Measurements from ENCODE around the gene DAZ2. TPM values are rescaled to one million over a fixed set of nuclear protein-coding genes. Genes with fewer than 3 reads are reported as not detected.
"Not testable (repeated sequence)": the region's sequence is repeated elsewhere in the genome, so short reads cannot be mapped to it uniquely, and the experiment has no call there.

DAZ2 gene, protein sequence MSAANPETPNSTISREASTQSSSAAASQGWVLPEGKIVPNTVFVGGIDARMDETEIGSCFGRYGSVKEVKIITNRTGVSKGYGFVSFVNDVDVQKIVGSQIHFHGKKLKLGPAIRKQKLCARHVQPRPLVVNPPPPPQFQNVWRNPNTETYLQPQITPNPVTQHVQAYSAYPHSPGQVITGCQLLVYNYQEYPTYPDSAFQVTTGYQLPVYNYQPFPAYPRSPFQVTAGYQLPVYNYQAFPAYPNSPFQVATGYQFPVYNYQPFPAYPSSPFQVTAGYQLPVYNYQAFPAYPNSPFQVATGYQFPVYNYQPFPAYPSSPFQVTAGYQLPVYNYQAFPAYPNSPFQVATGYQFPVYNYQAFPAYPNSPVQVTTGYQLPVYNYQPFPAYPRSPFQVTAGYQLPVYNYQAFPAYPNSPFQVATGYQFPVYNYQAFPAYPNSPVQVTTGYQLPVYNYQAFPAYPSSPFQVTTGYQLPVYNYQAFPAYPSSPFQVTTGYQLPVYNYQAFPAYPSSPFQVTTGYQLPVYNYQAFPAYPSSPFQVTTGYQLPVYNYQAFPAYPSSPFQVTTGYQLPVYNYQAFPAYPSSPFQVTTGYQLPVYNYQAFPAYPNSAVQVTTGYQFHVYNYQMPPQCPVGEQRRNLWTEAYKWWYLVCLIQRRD
- not detected for polyA plus RNA-seq (2013, experiment 1 of 2)
- polyA plus RNA-seq (2013, experiment 2 of 2) = not detected

GRCh38 chrY:23219233-23219632 is at the start of gene DAZ2:
TSS of gene DAZ2 (plus strand) at chrY:23219533. CDS start at chrY:23219741, 208 bp downstream.
- not testable (repeated sequence) for H2AFZ ChIP-seq (ENCODE audit: low read length); H3K4ac ChIP-seq (ENCODE audit: low read length); H3K9ac ChIP-seq (ENCODE audit: low read depth, low read length, poor library complexity); H4K91ac ChIP-seq (ENCODE audit: low read depth, low read length, poor library complexity); H2BK15ac ChIP-seq (ENCODE audit: low read length); H3K23ac ChIP-seq (ENCODE audit: low read depth, low read length, poor library complexity); DNase-seq (ENCODE audit: low spot score); H3K9me3 ChIP-seq (replicated peaks in 1 of 2; ENCODE audit: control insufficient read depth in 2 of 2, insufficient read depth in 1 of 2, low read depth in 1 of 2, low read length in 2 of 2); H2BK120ac ChIP-seq (ENCODE audit: low read depth, low read length); H3K27ac ChIP-seq (replicated peaks; ENCODE audit: low read length); H2AK5ac ChIP-seq (ENCODE audit: low read depth, low read length); H3K79me1 ChIP-seq (ENCODE audit: low read depth, low read length); H2BK12ac ChIP-seq (ENCODE audit: low read length); H3K14ac ChIP-seq (ENCODE audit: low read length); H3K4me1 ChIP-seq (ENCODE audit: control insufficient read depth in 2 of 2, insufficient read depth in 1 of 2, low read depth in 1 of 2, low read length in 2 of 2); H2BK5ac ChIP-seq (ENCODE audit: low read length); H3K36me3 ChIP-seq (replicated peaks in 1 of 2; ENCODE audit: control insufficient read depth in 2 of 2, insufficient read depth in 2 of 2, low read length in 2 of 2); H3K18ac ChIP-seq (ENCODE audit: low read length); H4K8ac ChIP-seq (ENCODE audit: low read depth, low read length); H3K27me3 ChIP-seq (ENCODE audit: control insufficient read depth in 3 of 3, insufficient read depth in 3 of 3, low read depth in 1 of 3, low read length in 3 of 3); H3K4me2 ChIP-seq (ENCODE audit: insufficient read depth, low read length, poor library complexity, severe bottlenecking); H3K4me3 ChIP-seq (ENCODE audit: low read length in 2 of 2)
- no CpG with 5 or more reads among the region's 23 CpGs for WGBS, 2 donors (ENCODE audit: extremely low coverage in 2 of 2, insufficient read length in 2 of 2, insufficient replicate concordance in 1 of 2)

DNA sequence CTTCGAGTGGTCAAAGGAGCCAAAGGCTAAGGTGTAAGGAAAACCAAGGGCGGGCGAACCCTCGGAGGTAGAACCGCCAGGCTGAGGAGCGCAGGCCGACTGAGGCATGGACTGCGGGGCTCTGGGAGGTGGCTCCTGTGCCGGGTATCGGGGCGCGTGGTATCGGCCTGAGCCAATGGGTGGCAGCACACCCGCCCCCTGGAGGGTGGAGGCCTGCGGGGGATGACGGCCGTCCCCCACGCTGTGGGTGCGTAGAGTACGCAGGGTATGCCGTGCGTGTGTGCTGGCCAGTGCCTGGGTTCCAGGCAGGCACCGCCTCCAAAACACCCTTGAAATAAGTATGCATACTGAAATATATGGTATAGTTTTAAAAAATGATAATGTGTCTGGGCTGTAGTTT is 20.4 kb upstream of the DAZ2 start, which contains the start of gene DAZ1:
Gene DAZ1 (minus strand): TSS at position 101 of the 400 bp plus-strand sequence. CDS start 208 bp downstream, outside the sequence.
- not testable (repeated sequence) for H3K9ac ChIP-seq (ENCODE audit: low read depth, low read length, poor library complexity); H4K91ac ChIP-seq (ENCODE audit: low read depth, low read length, poor library complexity); H4K8ac ChIP-seq (ENCODE audit: low read depth, low read length); H3K4me2 ChIP-seq (ENCODE audit: insufficient read depth, low read length, poor library complexity, severe bottlenecking); H3K18ac ChIP-seq (ENCODE audit: low read length); H2AK5ac ChIP-seq (ENCODE audit: low read depth, low read length); H2AFZ ChIP-seq (ENCODE audit: low read length); H3K4me3 ChIP-seq (ENCODE audit: low read length in 2 of 2); H3K4me1 ChIP-seq (ENCODE audit: control insufficient read depth in 2 of 2, insufficient read depth in 1 of 2, low read depth in 1 of 2, low read length in 2 of 2); H3K23ac ChIP-seq (ENCODE audit: low read depth, low read length, poor library complexity); DNase-seq (ENCODE audit: low spot score); H3K9me3 ChIP-seq (replicated peaks in 1 of 2; ENCODE audit: control insufficient read depth in 2 of 2, insufficient read depth in 1 of 2, low read depth in 1 of 2, low read length in 2 of 2); H3K79me1 ChIP-seq (ENCODE audit: low read depth, low read length); H2BK5ac ChIP-seq (ENCODE audit: low read length); H3K14ac ChIP-seq (ENCODE audit: low read length); H2BK15ac ChIP-seq (ENCODE audit: low read length); H3K4ac ChIP-seq (ENCODE audit: low read length); H3K27me3 ChIP-seq (ENCODE audit: control insufficient read depth in 3 of 3, insufficient read depth in 3 of 3, low read depth in 1 of 3, low read length in 3 of 3); H2BK12ac ChIP-seq (ENCODE audit: low read length); H3K27ac ChIP-seq (replicated peaks; ENCODE audit: low read length); H2BK120ac ChIP-seq (ENCODE audit: low read depth, low read length); H3K36me3 ChIP-seq (replicated peaks in 1 of 2; ENCODE audit: control insufficient read depth in 2 of 2, insufficient read depth in 2 of 2, low read length in 2 of 2)
- no CpG with 5 or more reads among the region's 23 CpGs for WGBS, 2 donors (ENCODE audit: extremely low coverage in 2 of 2, insufficient read length in 2 of 2, insufficient replicate concordance in 1 of 2)

DNA sequence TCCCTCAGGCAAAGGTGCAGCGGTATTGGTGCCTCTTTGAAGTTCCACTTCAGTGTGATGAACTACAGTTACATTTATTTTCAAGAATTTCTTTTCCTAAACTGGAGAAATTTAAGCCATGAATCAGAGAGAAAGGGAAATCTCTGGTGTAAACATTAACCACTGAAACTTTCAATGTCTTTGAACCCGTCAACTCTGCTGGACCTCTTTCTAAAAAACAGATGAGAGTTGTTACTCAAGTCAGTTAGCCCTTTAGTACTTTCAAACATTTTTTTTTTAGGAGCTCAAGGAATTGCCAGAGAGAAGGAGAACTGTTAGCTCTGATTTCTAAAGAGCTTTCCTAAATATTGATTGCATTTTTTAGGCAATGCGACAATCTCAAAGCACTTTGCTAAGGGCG is 11.9 kb upstream of the DAZ2 start:
- H4K91ac ChIP-seq (ENCODE audit: low read depth, low read length, poor library complexity); H3K23ac ChIP-seq (ENCODE audit: low read depth, low read length, poor library complexity); H2BK120ac ChIP-seq (ENCODE audit: low read depth, low read length); H3K9me3 ChIP-seq (replicated peaks in 1 of 2; ENCODE audit: control insufficient read depth in 2 of 2, insufficient read depth in 1 of 2, low read depth in 1 of 2, low read length in 2 of 2); H3K4me1 ChIP-seq (ENCODE audit: control insufficient read depth in 2 of 2, insufficient read depth in 1 of 2, low read depth in 1 of 2, low read length in 2 of 2); DNase-seq (ENCODE audit: low spot score); H3K27ac ChIP-seq (replicated peaks; ENCODE audit: low read length); H2AK5ac ChIP-seq (ENCODE audit: low read depth, low read length); H2BK12ac ChIP-seq (ENCODE audit: low read length); H3K9ac ChIP-seq (ENCODE audit: low read depth, low read length, poor library complexity); H3K4me3 ChIP-seq (ENCODE audit: low read length in 2 of 2); H3K27me3 ChIP-seq (ENCODE audit: control insufficient read depth in 3 of 3, insufficient read depth in 3 of 3, low read depth in 1 of 3, low read length in 3 of 3); H3K4ac ChIP-seq (ENCODE audit: low read length); H3K14ac ChIP-seq (ENCODE audit: low read length); H2BK15ac ChIP-seq (ENCODE audit: low read length); H3K4me2 ChIP-seq (ENCODE audit: insufficient read depth, low read length, poor library complexity, severe bottlenecking); H3K79me1 ChIP-seq (ENCODE audit: low read depth, low read length); H2BK5ac ChIP-seq (ENCODE audit: low read length); H2AFZ ChIP-seq (ENCODE audit: low read length); H3K36me3 ChIP-seq (replicated peaks in 1 of 2; ENCODE audit: control insufficient read depth in 2 of 2, insufficient read depth in 2 of 2, low read length in 2 of 2); H4K8ac ChIP-seq (ENCODE audit: low read depth, low read length); H3K18ac ChIP-seq (ENCODE audit: low read length): not testable (repeated sequence)
- no CpG with 5 or more reads among the region's 4 CpGs for WGBS, 2 donors (ENCODE audit: extremely low coverage in 2 of 2, insufficient read length in 2 of 2, insufficient replicate concordance in 1 of 2)

DNA sequence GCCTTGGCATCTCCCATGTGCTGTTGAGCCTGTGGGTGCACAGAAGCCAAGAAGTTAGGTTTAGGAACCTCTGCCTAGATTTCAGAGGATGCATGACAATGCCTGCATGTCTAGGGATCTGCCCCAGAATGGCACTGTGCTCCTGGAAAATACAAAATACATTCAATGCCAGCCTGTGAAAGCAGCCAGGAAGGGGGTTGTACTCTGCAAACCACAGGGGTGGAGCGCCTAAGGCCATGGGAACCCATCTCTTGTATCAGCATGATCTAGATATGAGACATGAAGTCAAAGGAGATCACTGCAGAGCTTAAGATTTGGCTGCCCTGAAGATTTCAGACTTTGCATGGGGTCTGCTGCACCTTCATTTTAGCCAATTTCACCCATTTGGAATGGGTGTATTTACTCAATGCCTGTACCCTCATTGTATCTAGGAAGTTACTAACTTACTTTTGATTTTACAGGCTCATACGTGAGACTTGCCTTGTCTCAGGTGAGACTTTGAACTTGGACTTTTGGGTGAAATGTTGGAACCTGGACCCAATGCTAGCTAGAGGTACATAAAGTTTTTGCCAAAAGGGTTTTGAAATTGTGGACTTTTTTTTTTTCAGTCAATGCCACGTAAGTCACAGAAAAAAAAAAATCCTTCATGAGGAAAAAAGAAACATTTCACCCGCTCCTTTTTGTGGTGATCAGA is 9.4 kb upstream of the DAZ2 start:
- H2BK120ac ChIP-seq (ENCODE audit: low read depth, low read length); H2AK5ac ChIP-seq (ENCODE audit: low read depth, low read length); H3K14ac ChIP-seq (ENCODE audit: low read length); H3K18ac ChIP-seq (ENCODE audit: low read length); H3K27me3 ChIP-seq (ENCODE audit: control insufficient read depth in 3 of 3, insufficient read depth in 3 of 3, low read depth in 1 of 3, low read length in 3 of 3); H3K9me3 ChIP-seq (replicated peaks in 1 of 2; ENCODE audit: control insufficient read depth in 2 of 2, insufficient read depth in 1 of 2, low read depth in 1 of 2, low read length in 2 of 2); DNase-seq (ENCODE audit: low spot score); H2BK5ac ChIP-seq (ENCODE audit: low read length); H3K9ac ChIP-seq (ENCODE audit: low read depth, low read length, poor library complexity); H3K4me2 ChIP-seq (ENCODE audit: insufficient read depth, low read length, poor library complexity, severe bottlenecking); H4K8ac ChIP-seq (ENCODE audit: low read depth, low read length); H2BK12ac ChIP-seq (ENCODE audit: low read length); H3K27ac ChIP-seq (replicated peaks; ENCODE audit: low read length); H3K36me3 ChIP-seq (replicated peaks in 1 of 2; ENCODE audit: control insufficient read depth in 2 of 2, insufficient read depth in 2 of 2, low read length in 2 of 2); H2AFZ ChIP-seq (ENCODE audit: low read length); H3K23ac ChIP-seq (ENCODE audit: low read depth, low read length, poor library complexity); H2BK15ac ChIP-seq (ENCODE audit: low read length); H3K4ac ChIP-seq (ENCODE audit: low read length); H4K91ac ChIP-seq (ENCODE audit: low read depth, low read length, poor library complexity); H3K4me3 ChIP-seq (ENCODE audit: low read length in 2 of 2); H3K79me1 ChIP-seq (ENCODE audit: low read depth, low read length); H3K4me1 ChIP-seq (ENCODE audit: control insufficient read depth in 2 of 2, insufficient read depth in 1 of 2, low read depth in 1 of 2, low read length in 2 of 2): not testable (repeated sequence)
- no CpG with 5 or more reads among the region's 4 CpGs for WGBS, 2 donors (ENCODE audit: extremely low coverage in 2 of 2, insufficient read length in 2 of 2, insufficient replicate concordance in 1 of 2)
